Testis (tissue), 3 donors: Measurements from ENCODE around the gene REP15. TPM values are rescaled to one million over a fixed set of nuclear protein-coding genes. Genes with fewer than 3 reads are reported as not detected.
A peak's percentile ranks its signal among the peaks of the same experiment; 100 is the strongest.

ENCODE experiments used
- DNase-seq: peaks from one replicate; pipeline ENCODE4 v3.0.0-alpha.2; 2019
- H3K27ac ChIP-seq, 2 donors: fragments of 200-600 bp; sonication (generic); one replicate each; pipeline ENCODE4 v1.5.1; 2019
- H3K27me3 ChIP-seq: fragments of 200-600 bp; sonication (generic); one replicate; pipeline ENCODE4 v1.5.1; 2019
- H3K36me3 ChIP-seq: fragments of 200-600 bp; sonication (generic); one replicate; pipeline ENCODE4 v1.5.1; 2017; ENCODE audit warnings: low read depth; ENCODE audit errors: missing control alignments
- H3K4me1 ChIP-seq: fragments of 200-600 bp; sonication (generic); one replicate; pipeline ENCODE4 v1.5.1; 2019
- H3K4me3 ChIP-seq, 2 donors: fragments of 200-600 bp; sonication (generic); one replicate each; pipeline ENCODE4 v1.5.1; 2017 to 2019
- H3K9me3 ChIP-seq: fragments of 200-600 bp; sonication (generic); one replicate; pipeline ENCODE4 v1.5.1; 2017
- CTCF ChIP-seq, 3 experiments: fragments of 450-650 bp in 2 of 3; fragments of 200-600 bp in 1 of 3; sonication (generic) in 1 of 3; IDR thresholded peaks; one replicate each; pipeline ENCODE4 v1.5.1; 2016 to 2019; ENCODE audit warnings: antibody characterized with exemption in 3 of 3, mild to moderate bottlenecking in 2 of 3, moderate library complexity in 1 of 3
- POLR2A ChIP-seq: fragments of 450-650 bp; IDR thresholded peaks from one replicate; pipeline ENCODE4 v1.6.1; 2017; ENCODE audit warnings: antibody characterized with exemption, mild to moderate bottlenecking, moderate library complexity
- WGBS, 2 donors: methylation state at CpG; one replicate each; pipeline ENCODE4 v1.1.5; 2018; 5-methylcytosine and 5-hydroxymethylcytosine counted together
- intact Hi-C: fragments of 100-400 bp; cut with DNase I; formaldehyde crosslinking; loops from one replicate; pipeline ENCODE4 v1.15.1; 2023; ENCODE audit warnings: low total_unique reads
- polyA plus RNA-seq: library from polyadenylated mRNA; stranded (reverse); fragments of 350-450 nt; fragmentation: Illumina TruSeq; extraction: RNeasy Lipid Tissue Mini Kit (QIAGEN cat#74804); gene quantifications from one replicate; pipeline ENCODE4 v1.2.3, GENCODE V29; 2014; ENCODE audit warnings: low read depth, low replicate concordance; ENCODE audit not compliant: insufficient read depth
- total RNA-seq, 2 donors: library from RNA; depleted of rRNA; stranded (reverse); fragments of >200 nt; gene quantifications; one replicate each; pipeline ENCODE4 v1.2.3, GENCODE V29; 2016

REP15 gene
- total and polyA plus RNA-seq, 3 donors from 2014 or later, result 0.73 to 1.1 (median 1.0) TPM

DNA sequence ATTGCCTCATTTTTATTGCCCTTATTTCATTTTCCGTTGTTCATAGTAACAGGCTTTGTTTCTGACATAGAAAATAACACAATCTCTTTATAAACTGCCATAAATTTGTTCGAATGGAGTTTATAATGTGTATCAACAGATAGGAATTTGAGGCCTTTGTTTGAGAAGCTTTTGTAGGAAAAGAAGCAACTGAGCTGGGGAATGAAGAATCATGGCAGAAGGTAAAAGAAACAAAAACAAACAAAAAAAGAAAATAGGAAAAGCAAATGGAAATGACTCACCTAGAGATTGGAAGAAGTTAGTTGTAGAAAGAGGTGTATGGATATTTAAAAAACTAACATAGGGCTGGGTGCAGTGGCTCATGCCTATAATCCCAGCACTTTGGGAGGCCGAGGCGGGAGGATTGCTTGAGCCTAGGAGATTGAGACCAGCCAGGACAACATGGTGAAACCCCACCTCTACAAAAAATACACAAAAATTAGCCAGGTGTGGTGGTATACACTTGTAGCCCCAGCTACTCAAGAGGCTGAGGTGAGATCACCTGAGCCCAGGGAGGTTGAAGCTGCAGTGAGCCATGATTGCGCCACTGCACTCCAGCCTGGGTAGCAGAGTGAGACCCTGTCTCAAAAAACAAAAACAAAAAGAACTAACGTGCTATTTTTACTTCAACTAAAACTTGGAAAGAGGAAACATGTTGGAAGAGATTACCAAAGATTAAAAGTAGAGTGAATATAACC is 523 bp upstream of the REP15 start:
- no peaks in the 10 kb centered on the region for H3K4me1 ChIP-seq
- H3K36me3 ChIP-seq, result no peaks in the 10 kb centered on the region
- no peaks in the 10 kb centered on the region for H3K9me3 ChIP-seq
- DNase-seq, result no peak
- no peak overlapping the region for H3K27ac ChIP-seq
- H3K27me3 ChIP-seq, result no peaks in the 10 kb centered on the region
- no peak overlapping the region for H3K4me3 ChIP-seq
- WGBS, 2 donors, result 85 to 91% methylated on average over 6 of the region's 6 CpGs
- no peak for TF ChIP-seq CTCF (IDR thresholded peaks at IDR 0.05)
- TF ChIP-seq POLR2A, result no peak
- intact Hi-C loops, result no loop called here

GRCh38 chr12:27696864-27697564 is 767 bp downstream of the REP15 start:
- DNase-seq, result no peak
- Histone ChIP-seq H3K4me1 (no peaks in the 10 kb centered on the region), H3K36me3 (no peaks in the 10 kb centered on the region), H3K27me3 (no peaks in the 10 kb centered on the region), H3K27ac (no peak overlapping the region), H3K9me3 (no peaks in the 10 kb centered on the region), H3K4me3 (no peak overlapping the region)
- TF ChIP-seq CTCF (IDR thresholded peaks at IDR 0.05) (no peak), POLR2A (no peak)
- WGBS, 2 donors, result 83% methylated on average over 3 of the region's 3 CpGs
- intact Hi-C loops, result no loop called here

DNA sequence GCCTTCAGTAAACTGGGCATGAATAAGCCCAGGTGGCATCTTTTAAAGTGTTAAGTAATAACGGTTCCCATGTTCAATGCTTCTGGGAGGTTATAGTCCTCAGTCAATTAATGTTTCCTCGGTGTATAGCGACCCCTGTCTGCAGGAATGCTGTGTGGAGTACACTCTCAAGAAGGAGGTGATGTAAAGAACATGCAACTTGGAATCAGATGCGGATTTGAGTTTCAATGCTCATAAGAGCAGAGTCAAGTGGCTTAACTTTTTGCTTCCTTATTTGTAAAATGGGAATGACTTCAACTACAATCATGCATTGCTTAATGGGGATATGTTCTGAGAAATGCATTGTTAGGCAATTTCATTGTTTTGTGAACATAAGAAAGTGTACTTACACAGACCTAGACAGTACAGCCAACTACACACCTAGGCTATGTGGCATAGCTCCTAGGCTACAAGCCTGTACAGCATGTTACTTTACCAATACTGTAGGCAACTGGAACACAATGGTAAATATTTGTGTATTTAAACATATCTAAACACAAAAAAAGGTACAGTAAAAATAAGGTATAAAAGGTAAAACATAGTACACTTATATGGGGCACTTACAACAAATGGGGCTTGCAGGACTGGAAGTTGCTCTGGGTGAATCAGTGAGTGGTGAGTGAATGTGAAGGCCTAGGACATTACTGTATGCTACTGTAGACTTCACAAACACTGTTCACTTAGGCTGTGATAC is 7.6 kb downstream of the REP15 start:
- Histone ChIP-seq H3K4me3 (no peak overlapping the region), H3K4me1 (no peaks in the 10 kb centered on the region), H3K9me3 (no peaks in the 10 kb centered on the region), H3K27me3 (no peaks in the 10 kb centered on the region), H3K27ac (no peak overlapping the region), H3K36me3 (no peaks in the 10 kb centered on the region)
- WGBS, 2 donors, result 17 to 27% methylated on average over 4 of the region's 4 CpGs
- intact Hi-C loops, result no loop called here
- no peak for TF ChIP-seq POLR2A
- TF ChIP-seq CTCF (IDR thresholded peaks at IDR 0.05), result peak; percentile 84 to 87 (median 87)
- DNase-seq, result peak; percentile 89

- Histone ChIP-seq H3K4me3 (no peak overlapping the region), H3K9me3 (no peaks in the 10 kb centered on the region), H3K27me3 (no peaks in the 10 kb centered on the region), H3K36me3 (no peaks in the 10 kb centered on the region), H3K4me1 (no peaks in the 10 kb centered on the region), H3K27ac (no peak overlapping the region)
- WGBS, 2 donors, result 71 to 83% methylated on average over 2 to 8 of the region's 8 CpGs
- intact Hi-C loops, result no loop called here
- DNase-seq, result no peak
- TF ChIP-seq CTCF (IDR thresholded peaks at IDR 0.05) (no peak), POLR2A (no peak)
These were observed 9.0 kb downstream of the REP15 start for GRCh38 chr12:27705263-27705662.
